IMR-90 (cell line): ENCODE results near the gene MTFR2. TPM values are rescaled to one million over a fixed set of nuclear protein-coding genes. Genes with fewer than 3 reads are reported as not detected.

Experiments used
- BHLHE40 ChIP-seq: fragments of 150-350 bp; IDR thresholded peaks from 2 replicates; pipeline ENCODE4 v1.6.1; 2016; ENCODE audit warnings: mild to moderate bottlenecking, low read depth, low read length
- CEBPB ChIP-seq: IDR thresholded peaks from 2 replicates; pipeline ENCODE4 v1.6.1; 2012; ENCODE audit warnings: low read depth, low read length, improper control_type of control experiment
- CHD1 ChIP-seq: IDR thresholded peaks from 2 replicates; pipeline ENCODE4 v1.6.1; 2012; ENCODE audit warnings: low read depth, low read length, improper control_type of control experiment
- FOS ChIP-seq: fragments of 150-350 bp; IDR thresholded peaks from 2 replicates; pipeline ENCODE4 v1.6.1; 2016; ENCODE audit warnings: low read depth, low read length
- MAFK ChIP-seq: IDR thresholded peaks from 2 replicates; pipeline ENCODE4 v1.6.1; 2012; ENCODE audit warnings: low read depth, low read length, improper control_type of control experiment
- MXI1 ChIP-seq: IDR thresholded peaks from 2 replicates; pipeline ENCODE4 v1.6.1; 2012; ENCODE audit warnings: low read depth, mild to moderate bottlenecking, low read length, moderate library complexity, borderline replicate concordance
- POLR2A ChIP-seq: IDR thresholded peaks from 2 replicates; pipeline ENCODE4 v1.6.1; 2012; ENCODE audit warnings: mild to moderate bottlenecking, low read depth, low read length
- RFX5 ChIP-seq: IDR thresholded peaks from 2 replicates; pipeline ENCODE4 v1.8.0; 2012; ENCODE audit warnings: low read depth, mild to moderate bottlenecking, low read length, moderate library complexity
- SMC3 ChIP-seq: fragments of 150-350 bp; IDR thresholded peaks from 2 replicates; pipeline ENCODE4 v1.6.1; 2016; ENCODE audit warnings: low read depth, mild to moderate bottlenecking, antibody characterized with exemption, low read length, moderate library complexity
- polyA plus RNA-seq, 3 experiments: library from polyadenylated mRNA; depleted of rRNA; stranded (reverse); fragments of >200 nt; gene quantifications; 2 replicates each; pipeline ENCODE4 v1.2.3, GENCODE V29; 2012; ENCODE audit warnings: low replicate concordance in 1 of 3
- total RNA-seq: library from RNA; depleted of rRNA; stranded (reverse); fragments of >200 nt; gene quantifications from 2 replicates; pipeline ENCODE4 v1.2.3, GENCODE V29; 2012

MTFR2 gene
- total and polyA plus RNA-seq, 2 of the 4 experiments (the other 2 are of a cell fraction), result 0.72 to 7.2 TPM

DNA sequence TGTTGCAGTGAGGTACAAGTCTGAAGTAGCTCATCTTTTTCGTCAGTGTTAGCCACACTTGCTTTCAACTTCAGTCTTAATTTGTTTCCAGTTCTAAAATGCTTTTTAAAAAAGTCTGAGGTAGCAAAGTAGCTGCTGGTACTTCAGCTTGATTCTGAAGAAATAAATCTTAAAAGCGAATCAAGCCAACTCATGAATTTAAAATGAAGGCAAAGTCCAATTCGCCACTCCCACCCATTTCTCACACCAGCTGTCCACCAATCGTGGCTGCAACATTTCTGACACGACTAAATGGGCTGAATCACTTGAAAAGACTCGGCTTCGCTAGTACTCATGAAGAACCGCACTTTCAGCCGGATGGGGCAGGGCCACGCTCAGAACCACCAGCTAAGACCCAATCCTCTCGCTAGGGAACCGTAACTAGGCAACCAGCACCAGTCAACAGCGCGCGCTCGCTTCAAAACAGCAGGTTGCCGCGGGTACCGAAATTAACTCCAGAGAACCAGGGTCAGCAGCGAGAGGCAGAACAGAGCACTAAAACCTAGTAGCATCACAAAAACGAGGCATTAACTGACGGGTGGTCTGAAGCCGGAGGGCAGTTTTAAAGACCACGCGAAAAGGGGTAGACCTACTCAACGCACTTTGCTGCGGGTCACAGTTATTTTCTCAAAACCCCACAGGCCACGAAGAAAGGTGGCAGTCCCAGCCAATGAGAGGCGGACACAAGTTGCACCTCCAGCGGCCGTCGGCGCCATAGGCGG, 38.6 kb upstream of the MTFR2 start (continued):
- TF ChIP-seq CEBPB (0 out of 2 replicates have a peak, but pooled peaks have one; percentile 2), RFX5 (no peak), POLR2A (peak; percentile 61), CHD1 (no peak; the same call in none of the 2 replicates), BHLHE40 (no peak), FOS (no peak), MAFK (peak; percentile 50; the same call in 1 of the 2 replicates), SMC3 (no peak), MXI1 (peak; percentile 80; the same call in 1 of the 2 replicates)
